Ovary (tissue), 10 donors: ENCODE data around the gene ELAVL3. TPM values are rescaled to one million over a fixed set of nuclear protein-coding genes. Genes with fewer than 3 reads are reported as not detected.
A peak's percentile ranks its signal among the peaks of the same experiment; 100 is the strongest.

Experiments
- DNase-seq, 5 donors: peaks; one replicate each; pipeline ENCODE4 v3.0.0-alpha.2; 2019 to 2020
- H3K27ac ChIP-seq, 2 donors: fragments of 200-600 bp; one replicate each; pipeline versions ENCODE4 v1.5.1 to v1.8.0; 2019 to 2022
- H3K27me3 ChIP-seq: fragments of 200-600 bp; one replicate; pipeline ENCODE4 v1.8.0; 2022
- H3K36me3 ChIP-seq: fragments of 200-600 bp; sonication (generic); one replicate; pipeline ENCODE4 v1.5.1; 2019
- H3K4me1 ChIP-seq: one replicate; pipeline ENCODE4 v1.8.1; 2013; ENCODE audit warnings: mild to moderate bottlenecking, moderate library complexity; ENCODE audit not compliant: insufficient read depth
- H3K4me3 ChIP-seq: fragments of 200-600 bp; sonication (generic); one replicate; pipeline ENCODE4 v1.5.1; 2017
- H3K9me3 ChIP-seq, 2 donors: fragments of 200-600 bp in 1 of 2; sonication (generic) in 1 of 2; one replicate each; pipeline versions ENCODE4 v1.5.1 to v1.8.1; 2013 to 2019; ENCODE audit warnings: mild to moderate bottlenecking in 1 of 2, moderate library complexity in 1 of 2
- EP300 ChIP-seq: sonication (generic); formaldehyde crosslinking; IDR thresholded peaks from one replicate; pipeline ENCODE4 v1.6.1; 2017; ENCODE audit warnings: antibody characterized with exemption
- POLR2A ChIP-seq: fragments of 450-650 bp; IDR thresholded peaks from one replicate; pipeline ENCODE4 v1.6.1; 2017; ENCODE audit warnings: antibody characterized with exemption, mild to moderate bottlenecking, moderate library complexity
- WGBS, 3 donors: extraction: QIAGEN DNeasy Blood & Tissue Kit in 1 of 3; methylation state at CpG; one replicate each; pipeline versions ENCODE4 v1.1.5 to v1.1.7; 2013 to 2017; 5-methylcytosine and 5-hydroxymethylcytosine counted together
- intact Hi-C, 4 donors: fragments of 100-400 bp; cut with DNase I; formaldehyde crosslinking; loops; one replicate each; pipeline versions ENCODE4 v1.11.0 to v1.15.1; 2022 to 2023
- long read RNA-seq, 3 donors: library from polyadenylated mRNA in 2 of 3; unstranded in 2 of 3; transcript quantifications; one replicate each; pipeline ENCODE4 v2.0.0 and lab custom pipeline, GENCODE V29; 2021 to 2026
- polyA plus RNA-seq, 2 donors: library from polyadenylated mRNA; stranded (reverse); fragments of 200-250 nt in 1 of 2; fragments of 350-450 nt in 1 of 2; fragmentation: Illumina TruSeq in 1 of 2; extraction: RNeasy Lipid Tissue Mini Kit (QIAGEN cat#74804) in 1 of 2; gene quantifications; one replicate each; pipeline ENCODE4 v1.2.3, GENCODE V29; 2013 to 2014
- total RNA-seq, 7 donors: library from RNA; depleted of rRNA in 2 of 7; stranded (reverse); fragments of >200 nt in 2 of 7; fragmentation: NEBNext Ultra II Directional in 3 of 7; extraction: Animal tissue kit (Norgen Biotek cat#: 25700) in 3 of 7; gene quantifications; one replicate each; pipeline versions ENCODE4 v1.1.0 to v1.2.4, GENCODE V29; 2016 to 2023
- TF ChIP-seq, protein P1 (sequence below), 3 donors: fragments of 450-650 bp in 2 of 3; fragments of 200-600 bp in 1 of 3; IDR thresholded peaks; one replicate each; pipeline versions ENCODE4 v1.5.1 to v1.8.0; 2016 to 2022; ENCODE audit warnings: antibody characterized with exemption in 3 of 3, mild to moderate bottlenecking in 1 of 3
- donor health status: DM: no; HTN: no; CAD: no; lungs with moderate emphysema.
- donor health status: DM: no; HTN: no; CAD: no.
- donor health status: Bipolar disorder and iron deficiency.
- donor health status: DM: yes; HTN: yes; CAD: no.
- donor health status: DM: no; HTN: no; CAD: no.
- donor health status: DM: yes; HTN: yes; CAD: no.

Gene ELAVL3
- not detected for total RNA-seq
- not detected for polyA plus RNA-seq
- long read RNA-seq, donor 1, result 0 reads
- long read RNA-seq, donor 2, full-length matches to known transcripts, result 1 of 1 reads
- long read RNA-seq, donor 2, partial matches to known transcripts, result 0 of 1 reads
- long read RNA-seq, donor 2, other reads (novel, unspliced or antisense), result 0 of 1 reads
- long read RNA-seq, donor 3, result 0 reads

DNA sequence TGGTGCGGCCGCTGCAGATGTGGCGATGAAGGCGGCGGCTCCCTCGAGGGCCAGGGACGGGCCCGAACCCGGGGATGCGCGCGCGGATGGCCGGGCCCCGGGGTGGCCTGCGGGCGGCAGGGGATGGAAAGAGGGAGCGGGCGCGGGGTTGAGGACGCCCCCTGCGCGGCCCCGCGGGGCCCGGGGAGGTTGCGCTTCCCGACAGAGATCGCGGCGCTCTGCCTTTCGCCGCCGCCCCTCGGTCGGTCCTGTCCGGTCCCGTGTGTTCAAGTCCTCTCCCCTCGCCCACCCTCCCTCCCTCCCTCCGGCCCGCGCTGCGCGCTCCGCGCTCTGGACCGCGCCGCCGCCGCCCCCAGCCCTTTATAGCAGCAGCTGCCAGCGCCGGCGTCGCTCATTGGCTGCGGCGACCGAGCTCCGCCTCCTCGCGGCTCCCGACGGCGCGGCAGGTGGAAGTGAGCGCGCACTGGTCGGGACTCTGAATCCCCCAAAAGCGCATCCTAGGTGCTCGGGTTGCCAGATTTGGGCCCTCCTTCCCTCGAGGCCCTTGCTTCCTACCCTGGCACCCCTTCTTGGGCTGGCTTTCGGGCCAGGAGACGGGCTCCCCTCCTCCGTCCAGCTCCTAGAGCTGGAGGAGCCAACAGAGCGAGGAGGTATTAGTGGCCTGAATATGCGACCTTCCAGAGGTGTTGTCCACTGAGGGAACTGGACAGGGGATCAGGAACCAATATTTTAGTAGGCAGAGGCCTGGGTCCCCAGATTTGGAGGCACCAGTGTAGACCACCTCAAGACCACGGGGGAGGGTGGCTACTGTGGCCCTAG, at the start of gene ELAVL3:
TSS of gene ELAVL3 (minus strand) at position 332 of the 819 bp plus-strand sequence. CDS start 438 bp downstream, outside the sequence.
- 4 to 19% (median 7%) methylated on average over 29 to 77 of the region's 77 CpGs for WGBS, 3 donors
- Histone ChIP-seq H3K9me3 (no peaks in the 10 kb centered on the region), H3K4me3 (no peak within 1 kb of the TSS), H3K4me1 (peaks cover 11% of the 10 kb centered on the region), H3K36me3 (no peaks in the 10 kb centered on the region), H3K27me3 (peaks cover 11% of the 10 kb centered on the region), H3K27ac (no peak within 1 kb of the TSS)
- intact Hi-C loops, result loop anchor here in 2 of 4 donors (10.0 kb wide), 2 partner anchors 96 to 186 kb away; partner anchors contain the start of genes EPOR (in 1 of the 2) and TSPAN16 (in 1 of the 2)
- no peak for DNase-seq
- TF ChIP-seq EP300, result no peak
- no peak for TF ChIP-seq POLR2A
- TF ChIP-seq, protein P1, sequence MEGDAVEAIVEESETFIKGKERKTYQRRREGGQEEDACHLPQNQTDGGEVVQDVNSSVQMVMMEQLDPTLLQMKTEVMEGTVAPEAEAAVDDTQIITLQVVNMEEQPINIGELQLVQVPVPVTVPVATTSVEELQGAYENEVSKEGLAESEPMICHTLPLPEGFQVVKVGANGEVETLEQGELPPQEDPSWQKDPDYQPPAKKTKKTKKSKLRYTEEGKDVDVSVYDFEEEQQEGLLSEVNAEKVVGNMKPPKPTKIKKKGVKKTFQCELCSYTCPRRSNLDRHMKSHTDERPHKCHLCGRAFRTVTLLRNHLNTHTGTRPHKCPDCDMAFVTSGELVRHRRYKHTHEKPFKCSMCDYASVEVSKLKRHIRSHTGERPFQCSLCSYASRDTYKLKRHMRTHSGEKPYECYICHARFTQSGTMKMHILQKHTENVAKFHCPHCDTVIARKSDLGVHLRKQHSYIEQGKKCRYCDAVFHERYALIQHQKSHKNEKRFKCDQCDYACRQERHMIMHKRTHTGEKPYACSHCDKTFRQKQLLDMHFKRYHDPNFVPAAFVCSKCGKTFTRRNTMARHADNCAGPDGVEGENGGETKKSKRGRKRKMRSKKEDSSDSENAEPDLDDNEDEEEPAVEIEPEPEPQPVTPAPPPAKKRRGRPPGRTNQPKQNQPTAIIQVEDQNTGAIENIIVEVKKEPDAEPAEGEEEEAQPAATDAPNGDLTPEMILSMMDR (IDR thresholded peaks at IDR 0.05), result no peak

DNA sequence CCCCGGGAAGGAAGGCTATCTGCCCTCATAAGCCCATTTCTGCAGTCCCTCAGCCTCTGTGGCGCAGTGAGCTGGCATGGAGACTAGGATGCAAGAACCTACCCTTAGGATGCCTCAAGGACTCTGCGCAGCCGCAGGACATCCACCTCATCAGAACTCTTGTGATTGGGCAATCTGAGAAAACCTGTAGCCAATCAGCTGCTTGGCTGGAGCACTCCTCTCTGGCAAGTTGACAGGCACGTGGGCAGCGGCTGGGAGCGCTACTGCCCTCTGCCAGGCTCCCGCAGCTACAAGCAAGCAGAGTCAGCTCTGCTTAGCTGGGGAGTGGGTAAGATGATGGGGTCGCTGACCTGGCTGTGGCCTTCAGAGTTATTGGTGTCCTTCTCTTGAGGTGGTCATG, 49.6 kb upstream of the ELAVL3 start:
- Histone ChIP-seq H3K36me3 (no peaks in the 10 kb centered on the region), H3K9me3 (no peaks in the 10 kb centered on the region), H3K4me1 (peaks cover 7% of the 10 kb centered on the region), H3K27ac (no peak overlapping the region), H3K4me3 (no peak overlapping the region), H3K27me3 (no peaks in the 10 kb centered on the region)
- DNase-seq, result peak; percentile 77 to 86 (median 79)
- intact Hi-C loops, result no loop called here
- TF ChIP-seq EP300, result no peak
- TF ChIP-seq POLR2A, result no peak
- TF ChIP-seq, protein P1 (IDR thresholded peaks at IDR 0.05), result no peak
- WGBS, 3 donors, result 15 to 23% (median 19%) methylated on average over 9 of the region's 9 CpGs

DNA sequence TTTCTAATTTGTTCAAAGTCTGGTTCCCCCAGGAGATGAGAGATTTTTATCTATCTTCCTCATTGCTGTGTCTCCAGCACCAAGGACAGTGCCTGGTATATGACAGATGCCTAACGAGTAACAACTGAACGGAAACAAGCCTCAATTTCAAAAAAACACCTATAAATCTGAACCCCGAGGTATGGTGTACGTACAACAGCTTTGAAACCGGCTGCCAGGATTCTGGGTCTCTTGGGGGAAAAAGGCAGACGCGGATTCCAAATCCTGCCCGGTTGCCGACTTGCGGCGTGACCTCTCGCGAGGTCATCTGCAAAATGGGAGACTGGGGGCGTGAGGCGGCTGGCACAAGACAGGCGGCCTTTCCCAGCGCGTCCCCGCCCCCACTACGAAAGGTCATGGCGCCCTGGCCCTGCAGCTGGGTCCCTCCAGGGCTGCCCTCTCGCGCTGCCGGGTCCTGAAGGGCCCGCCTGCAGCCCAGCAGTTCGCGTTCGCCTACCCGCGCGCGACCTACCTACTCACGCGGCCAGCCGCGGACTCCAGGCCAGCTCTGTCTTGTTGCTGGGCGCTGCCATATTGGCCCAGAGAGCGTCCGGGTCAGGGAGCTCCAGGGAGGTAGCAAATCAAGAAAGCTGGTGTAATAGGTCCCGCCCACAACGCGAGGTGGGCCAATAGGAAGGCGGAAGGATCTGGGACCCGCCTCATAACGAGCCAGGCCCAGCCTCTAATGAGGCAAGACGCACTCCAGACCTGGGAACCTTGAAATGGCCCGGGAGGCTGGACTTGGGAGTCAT, 47.9 kb upstream of the ELAVL3 start, which contains the start of gene ECSIT:
TSS of gene ECSIT (minus strand) at position 584 of the 791 bp plus-strand sequence. CDS start 9,964 bp downstream, outside the sequence.
- peak; percentile 10 for TF ChIP-seq POLR2A
- no peak for TF ChIP-seq EP300
- TF ChIP-seq, protein P1 (IDR thresholded peaks at IDR 0.05), result peak in 1 of 3 donors; percentile 33
- no peaks in the 10 kb centered on the region for H3K27me3 ChIP-seq
- H3K4me1 ChIP-seq, result peaks cover 7% of the 10 kb centered on the region
- H3K36me3 ChIP-seq, result no peaks in the 10 kb centered on the region
- DNase-seq, result peak; percentile 97 to 99 (median 97)
- intact Hi-C loops, result no loop called here
- peak within 1 kb of the TSS; percentile 85 for H3K4me3 ChIP-seq
- H3K9me3 ChIP-seq, result no peaks in the 10 kb centered on the region
- WGBS, 3 donors, result 0% methylated on average over 44 to 47 of the region's 47 CpGs
- peak within 1 kb of the TSS; percentile 64 to 77 for H3K27ac ChIP-seq

DNA sequence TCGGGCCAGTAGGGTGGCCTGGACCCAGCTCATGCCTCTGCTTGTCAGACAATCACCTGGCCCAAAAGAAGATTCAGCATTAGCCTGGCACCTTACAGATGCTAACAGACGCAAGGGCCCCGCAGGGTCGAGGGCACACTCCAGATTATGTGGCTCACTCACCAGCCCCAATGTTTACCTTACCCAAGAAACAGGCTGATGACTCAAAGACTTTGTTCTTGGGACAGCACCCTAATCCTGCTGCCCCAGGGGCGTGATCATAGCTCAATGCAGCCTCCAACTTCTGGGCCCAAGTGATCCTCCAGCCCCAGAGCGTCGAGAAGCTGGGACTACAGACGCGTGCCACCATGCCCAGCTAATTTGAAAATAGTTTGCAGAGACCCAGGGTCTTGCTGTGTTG, 38.3 kb upstream of the ELAVL3 start:
- no peaks in the 10 kb centered on the region for H3K27me3 ChIP-seq
- no peak overlapping the region for H3K27ac ChIP-seq
- H3K4me3 ChIP-seq, result no peak overlapping the region
- no peaks in the 10 kb centered on the region for H3K4me1 ChIP-seq
- TF ChIP-seq, protein P1 (IDR thresholded peaks at IDR 0.05), result no peak
- no peak for TF ChIP-seq POLR2A
- no peak for TF ChIP-seq EP300
- H3K9me3 ChIP-seq, result no peaks in the 10 kb centered on the region
- DNase-seq, result no peak
- 89 to 97% (median 91%) methylated on average over 9 of the region's 9 CpGs for WGBS, 3 donors
- intact Hi-C loops, result no loop called here
- no peaks in the 10 kb centered on the region for H3K36me3 ChIP-seq
